ENCODE data around the gene CHRFAM7A. TPM values are rescaled to one million over a fixed set of nuclear protein-coding genes. Genes with fewer than 3 reads are reported as not detected.
"Not testable (repeated sequence)": the region's sequence is repeated elsewhere in the genome, so short reads cannot be mapped to it uniquely, and the experiment has no call there.

CHRFAM7A gene
- total RNA-seq, 2 donors from 2014 or later: 0.85 to 2.0 TPM

- ATAC-seq; DNase-seq; intact Hi-C loops (cut with DNase I, micrococcal nuclease): not testable (repeated sequence)
These were observed 56.8 kb downstream of the CHRFAM7A start for GRCh38 chr15:30336584-30336983.

GRCh38 chr15:30334152-30334551 lies 59.2 kb downstream of the CHRFAM7A start:
- intact Hi-C loops (cut with DNase I, micrococcal nuclease); DNase-seq; ATAC-seq: not testable (repeated sequence)

GRCh38 chr15:30326145-30326544 lies 67.2 kb downstream of the CHRFAM7A start:
- ATAC-seq; DNase-seq; intact Hi-C loops (cut with DNase I, micrococcal nuclease): not testable (repeated sequence)

GRCh38 chr15:30321063-30321462 lies 72.3 kb downstream of the CHRFAM7A start:
- DNase-seq; intact Hi-C loops (cut with DNase I, micrococcal nuclease); ATAC-seq: not testable (repeated sequence)

GRCh38 chr15:30315704-30316103 lies 77.6 kb downstream of the CHRFAM7A start:
- ATAC-seq; DNase-seq; intact Hi-C loops (cut with DNase I, micrococcal nuclease): not testable (repeated sequence)

GRCh38 chr15:30310575-30310974 lies 82.8 kb downstream of the CHRFAM7A start:
- DNase-seq; intact Hi-C loops (cut with DNase I, micrococcal nuclease); ATAC-seq: not testable (repeated sequence)

Other genes with a start within 250 kb of the CHRFAM7A start
- gene GOLGA8R, start 20.7 kb upstream of the CHRFAM7A start, total RNA-seq: 1 to 10 TPM; 1.2 to 1.6 TPM
- under 1 TPM in 1 of 2 donors, not detected in 1; 0.43 TPM for gene GOLGA8Q, start 158.5 kb upstream of the CHRFAM7A start, total RNA-seq
- under 1 TPM in 1 of 2 donors, not detected in 1; 0.47 TPM for gene GOLGA8H, start 210.5 kb upstream of the CHRFAM7A start, total RNA-seq

Measured in left colon (tissue), 2 donors.